ENCODE data around the gene POC1A. TPM values are rescaled to one million over a fixed set of nuclear protein-coding genes. Genes with fewer than 3 reads are reported as not detected.

The POC1A gene
- total RNA-seq (2014; rRNA removed; shearing (Covaris generic)) = 27.1 and 28.3 TPM in 2 replicates

- peaks cover 7% of the 10 kb centered on the region for H3K4me1 ChIP-seq
Observed at GRCh38 chr3:52154135-52155094, at the start of gene POC1A. Gene POC1A, minus strand, starts transcription at chr3:52154423. Its CDS starts 51 bp downstream, at chr3:52154372.

GRCh38 chr3:52203701-52204100 is 49.5 kb upstream of the POC1A start:
- Histone ChIP-seq H3K4me1 (peaks cover 7% of the 10 kb centered on the region; the same call in 1 of the 2 replicates), H3K4me3 (no peak overlapping the region), H3K9me3 (replicated peaks) (no peaks in the 10 kb centered on the region), H3K27me3 (no peaks in the 10 kb centered on the region), H3K36me3 (peaks cover 87% of the 10 kb centered on the region), H3K27ac (no peak overlapping the region)
- DNase-seq = no peak

More at GRCh38 chr3:52154135-52155094, at the start of gene POC1A:
- Histone ChIP-seq H3K36me3 (0 out of 2 replicates have a peak, but pooled peaks cover 4% of the 10 kb centered on the region), H3K9me3 (replicated peaks) (no peaks in the 10 kb centered on the region), H3K4me3 (peak within 1 kb of the TSS; percentile 92), H3K27me3 (no peaks in the 10 kb centered on the region), H3K27ac (peak within 1 kb of the TSS; percentile 72)
- DNase-seq = peak; percentile 93 to 96

GRCh38 chr3:52202384-52203077 is 48.3 kb upstream of the POC1A start:
- Histone ChIP-seq H3K36me3 (peaks cover 75% of the 10 kb centered on the region), H3K4me1 (peaks cover 9% of the 10 kb centered on the region), H3K9me3 (replicated peaks) (no peaks in the 10 kb centered on the region), H3K27ac (no peak overlapping the region), H3K27me3 (no peaks in the 10 kb centered on the region), H3K4me3 (no peak overlapping the region)
- no peak for DNase-seq

- Histone ChIP-seq H3K36me3 (peaks cover 64% of the 10 kb centered on the region), H3K4me1 (peaks cover 14% of the 10 kb centered on the region), H3K9me3 (replicated peaks) (no peaks in the 10 kb centered on the region), H3K4me3 (no peak overlapping the region), H3K27me3 (no peaks in the 10 kb centered on the region), H3K27ac (no peak overlapping the region)
- DNase-seq = no peak
Observed at GRCh38 chr3:52200981-52201679, 46.9 kb upstream of the POC1A start.

GRCh38 chr3:52198643-52199608 is 44.7 kb upstream of the POC1A start:
- H3K36me3 ChIP-seq = peaks cover 44% of the 10 kb centered on the region
- H3K27me3 ChIP-seq = no peaks in the 10 kb centered on the region
- no peak overlapping the region; the same call in 1 of the 2 replicates for H3K27ac ChIP-seq
- H3K4me3 ChIP-seq = peak overlapping the region; percentile 97
- H3K9me3 ChIP-seq (replicated peaks) = no peaks in the 10 kb centered on the region
- peaks cover 14% of the 10 kb centered on the region for H3K4me1 ChIP-seq
- DNase-seq = peak in 1 of 2 experiments; percentile 61

- DNase-seq = peak; percentile 91 to 95
- H3K4me1 ChIP-seq = peaks cover 14% of the 10 kb centered on the region
- no peaks in the 10 kb centered on the region for H3K27me3 ChIP-seq
- peak within 1 kb of the TSS; percentile 37; the same call in 1 of the 2 replicates for H3K27ac ChIP-seq
- peaks cover 35% of the 10 kb centered on the region for H3K36me3 ChIP-seq
- H3K4me3 ChIP-seq = peak within 1 kb of the TSS; percentile 97
- no peaks in the 10 kb centered on the region for H3K9me3 ChIP-seq (replicated peaks)
Observed at GRCh38 chr3:52197842-52198625, 43.8 kb upstream of the POC1A start, which contains the start of gene ALAS1. Gene ALAS1, plus strand, starts transcription at chr3:52198160. Its CDS starts 1,082 bp downstream, at chr3:52199242.

- DNase-seq = no peak
- peak overlapping the region; percentile 37; the same call in 1 of the 2 replicates for H3K27ac ChIP-seq
- no peaks in the 10 kb centered on the region for H3K9me3 ChIP-seq (replicated peaks)
- no peaks in the 10 kb centered on the region for H3K27me3 ChIP-seq
- peaks cover 14% of the 10 kb centered on the region for H3K4me1 ChIP-seq
- peak overlapping the region; percentile 97 for H3K4me3 ChIP-seq
- H3K36me3 ChIP-seq = peaks cover 29% of the 10 kb centered on the region
Observed at GRCh38 chr3:52197499-52197841, 43.2 kb upstream of the POC1A start.

- no peak overlapping the region for H3K27ac ChIP-seq
- H3K27me3 ChIP-seq = no peaks in the 10 kb centered on the region
- peaks cover 14% of the 10 kb centered on the region for H3K4me1 ChIP-seq
- H3K36me3 ChIP-seq = peaks cover 25% of the 10 kb centered on the region
- H3K9me3 ChIP-seq (replicated peaks) = no peaks in the 10 kb centered on the region
- no peak overlapping the region for H3K4me3 ChIP-seq
- no peak for DNase-seq
Observed at GRCh38 chr3:52196977-52197376, 42.8 kb upstream of the POC1A start.

GRCh38 chr3:52195823-52196331 is 41.7 kb upstream of the POC1A start:
- Histone ChIP-seq H3K36me3 (peaks cover 14% of the 10 kb centered on the region), H3K27ac (no peak overlapping the region), H3K4me1 (peaks cover 18% of the 10 kb centered on the region), H3K4me3 (no peak overlapping the region), H3K27me3 (no peaks in the 10 kb centered on the region), H3K9me3 (replicated peaks) (no peaks in the 10 kb centered on the region)
- DNase-seq = no peak

GRCh38 chr3:52195291-52195597 is 41.0 kb upstream of the POC1A start:
- H3K4me1 ChIP-seq = peaks cover 24% of the 10 kb centered on the region
- H3K27me3 ChIP-seq = no peaks in the 10 kb centered on the region
- no peak overlapping the region for H3K4me3 ChIP-seq
- H3K9me3 ChIP-seq (replicated peaks) = no peaks in the 10 kb centered on the region
- DNase-seq = no peak
- H3K36me3 ChIP-seq = peaks cover 7% of the 10 kb centered on the region; the same call in 1 of the 2 replicates
- no peak overlapping the region for H3K27ac ChIP-seq

- no peak for DNase-seq
- no peak overlapping the region for H3K4me3 ChIP-seq
- H3K27ac ChIP-seq = no peak overlapping the region
- H3K4me1 ChIP-seq = peaks cover 30% of the 10 kb centered on the region
- 0 out of 2 replicates have a peak, but pooled peaks cover 3% of the 10 kb centered on the region for H3K36me3 ChIP-seq
- no peaks in the 10 kb centered on the region for H3K9me3 ChIP-seq (replicated peaks)
- H3K27me3 ChIP-seq = no peaks in the 10 kb centered on the region
Observed at GRCh38 chr3:52194485-52195290, 40.5 kb upstream of the POC1A start.

GRCh38 chr3:52193065-52193464 is 38.8 kb upstream of the POC1A start:
- H3K4me3 ChIP-seq = no peak overlapping the region
- H3K36me3 ChIP-seq = no peaks in the 10 kb centered on the region
- H3K9me3 ChIP-seq (replicated peaks) = no peaks in the 10 kb centered on the region
- no peak for DNase-seq
- peaks cover 25% of the 10 kb centered on the region for H3K4me1 ChIP-seq
- H3K27ac ChIP-seq = no peak overlapping the region
- H3K27me3 ChIP-seq = no peaks in the 10 kb centered on the region

All from SJCRH30 (cell line).